ENCODE results near the gene GLTPD2. TPM values are rescaled to one million over a fixed set of nuclear protein-coding genes. Genes with fewer than 3 reads are reported as not detected.

Gene GLTPD2
- total RNA-seq (2022; extraction: Qiagen RNA extraction), result not detected in 5 replicates

GRCh38 chr17:4788807-4789700 is at the start of gene GLTPD2:
GLTPD2 (plus strand) TSS chr17:4788964; CDS start chr17:4789012, 48 bp downstream.

GRCh38 chr17:4739122-4740024 is 49.4 kb upstream of the GLTPD2 start, which contains the start of the genes CXCL16 and ZMYND15:
CXCL16 (minus strand) TSS chr17:4739928; CDS start chr17:4739339, 589 bp downstream.
ZMYND15 (plus strand) TSS chr17:4739833; CDS start chr17:4740549, 716 bp downstream.

GRCh38 chr17:4771519-4772234 is 17.1 kb upstream of the GLTPD2 start, which contains the start of gene TM4SF5:
TM4SF5 (plus strand) TSS chr17:4771886; CDS start chr17:4771923, 37 bp downstream.

DNA sequence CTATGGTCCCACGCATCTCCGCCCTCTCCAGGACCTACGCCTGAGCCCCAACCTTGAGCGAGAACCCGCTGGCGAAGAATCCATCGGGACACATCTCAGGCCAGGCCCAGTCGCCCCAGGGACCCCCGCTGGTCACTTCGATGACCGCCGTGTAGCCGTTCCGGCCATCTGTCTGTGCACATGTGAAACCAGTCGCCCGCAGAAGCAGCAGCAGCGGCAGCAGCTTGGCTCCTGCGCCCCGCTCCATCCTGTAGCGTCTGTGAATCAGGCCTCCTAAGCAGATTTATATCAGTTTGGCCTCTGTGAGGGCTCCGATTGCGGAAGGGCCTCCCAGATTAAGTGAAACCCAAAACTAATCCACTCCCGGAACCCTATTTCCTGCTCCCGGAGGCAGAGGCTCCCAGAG is 2.7 kb upstream of the GLTPD2 start, which contains the start of gene VMO1:
Gene VMO1 (minus strand): TSS at position 259 of the 406 bp plus-strand sequence. CDS start 12 bp downstream, at position 247.

GRCh38 chr17:4802228-4802627 is 13.5 kb downstream of the GLTPD2 start, which contains the start of gene C17orf114:
C17orf114 (minus strand) TSS chr17:4802328.

GRCh38 chr17:4806777-4807604 is 18.2 kb downstream of the GLTPD2 start, which contains the start of gene PLD2:
PLD2 (plus strand) TSS chr17:4807152; CDS start chr17:4807773, 621 bp downstream.

GRCh38 chr17:4833178-4833940 is 44.6 kb downstream of the GLTPD2 start, which contains the start of gene MINK1:
MINK1 (plus strand) TSS chr17:4833340; CDS start chr17:4833584, 244 bp downstream.

Other genes with a start within 250 kb of the GLTPD2 start
- 86.4 to 111 TPM (median 102 TPM) in 5 replicates for gene MYBBP1A, start 233.6 kb upstream of the GLTPD2 start, total RNA-seq (2022; extraction: Qiagen RNA extraction)
- gene GGT6, start 228.4 kb upstream of the GLTPD2 start, total RNA-seq (2022; extraction: Qiagen RNA extraction), result not detected in 5 replicates
- gene SMTNL2, start 204.4 kb upstream of the GLTPD2 start, total RNA-seq (2022; extraction: Qiagen RNA extraction), result 0.15 to 0.97 TPM (median 0.36 TPM) in 5 replicates
- 0.10 to 0.28 TPM (median 0.14 TPM) in 4 of 5 replicates, not detected in the other for gene ALOX15, start 147.3 kb upstream of the GLTPD2 start, total RNA-seq (2022; extraction: Qiagen RNA extraction)
- 57.8 to 78.2 TPM (median 70.6 TPM) in 5 replicates for gene PELP1, start 84.8 kb upstream of the GLTPD2 start, total RNA-seq (2022; extraction: Qiagen RNA extraction)
- 47.6 to 69.4 TPM (median 56.5 TPM) in 5 replicates for gene ARRB2, start 78.3 kb upstream of the GLTPD2 start, total RNA-seq (2022; extraction: Qiagen RNA extraction)
- gene MED11, start 57.5 kb upstream of the GLTPD2 start, total RNA-seq (2022; extraction: Qiagen RNA extraction), result 39.8 to 43.6 TPM (median 40.8 TPM) in 5 replicates
- gene ZMYND15, start 49.1 kb upstream of the GLTPD2 start, total RNA-seq (2022; extraction: Qiagen RNA extraction), result 0.24 to 0.69 TPM (median 0.32 TPM) in 5 replicates
- 15.4 to 20.3 TPM (median 16.8 TPM) in 5 replicates for gene CXCL16, start 49.0 kb upstream of the GLTPD2 start, total RNA-seq (2022; extraction: Qiagen RNA extraction)
- gene TM4SF5, start 17.1 kb upstream of the GLTPD2 start, total RNA-seq (2022; extraction: Qiagen RNA extraction), result 0.50 to 1.3 TPM (median 0.73 TPM) in 5 replicates
- 0.68 to 1.6 TPM (median 0.81 TPM) in 5 replicates for gene VMO1, start 2.6 kb upstream of the GLTPD2 start, total RNA-seq (2022; extraction: Qiagen RNA extraction)
- gene PSMB6, start 7.2 kb downstream of the GLTPD2 start, total RNA-seq (2022; extraction: Qiagen RNA extraction), result 471 to 505 TPM (median 471 TPM) in 5 replicates
- 21.4 to 28.4 TPM (median 23.8 TPM) in 5 replicates for gene PLD2, start 18.2 kb downstream of the GLTPD2 start, total RNA-seq (2022; extraction: Qiagen RNA extraction)
- gene MINK1, start 44.4 kb downstream of the GLTPD2 start, total RNA-seq (2022; extraction: Qiagen RNA extraction), result 44.8 to 62.1 TPM (median 56.2 TPM) in 5 replicates
- 0.16 to 0.48 TPM (median 0.28 TPM) in 5 replicates for gene C17orf107, start 110.6 kb downstream of the GLTPD2 start, total RNA-seq (2022; extraction: Qiagen RNA extraction)
- 0.10 TPM in 1 of 5 replicates, not detected in the others for gene CHRNE, start 114.1 kb downstream of the GLTPD2 start, total RNA-seq (2022; extraction: Qiagen RNA extraction)
- not detected in 5 replicates for gene GP1BA, start 143.3 kb downstream of the GLTPD2 start, total RNA-seq (2022; extraction: Qiagen RNA extraction)
- 52.9 to 74.2 TPM (median 68.7 TPM) in 5 replicates for gene SLC25A11, start 151.1 kb downstream of the GLTPD2 start, total RNA-seq (2022; extraction: Qiagen RNA extraction)
- gene RNF167, start 151.3 kb downstream of the GLTPD2 start, total RNA-seq (2022; extraction: Qiagen RNA extraction), result 98.8 to 148 TPM (median 117 TPM) in 5 replicates
- gene PFN1, start 159.6 kb downstream of the GLTPD2 start, total RNA-seq (2022; extraction: Qiagen RNA extraction), result 2,509 to 3,080 TPM (median 2,785 TPM) in 5 replicates
- 45.6 to 55.1 TPM (median 48.1 TPM) in 5 replicates for gene ENO3, start 162.2 kb downstream of the GLTPD2 start, total RNA-seq (2022; extraction: Qiagen RNA extraction)
- gene SPAG7, start 178.9 kb downstream of the GLTPD2 start, total RNA-seq (2022; extraction: Qiagen RNA extraction), result 70.3 to 89.6 TPM (median 73.0 TPM) in 5 replicates
- gene CAMTA2, start 198.7 kb downstream of the GLTPD2 start, total RNA-seq (2022; extraction: Qiagen RNA extraction), result 28.9 to 41.2 TPM (median 34.3 TPM) in 5 replicates
- gene INCA1, start 208.6 kb downstream of the GLTPD2 start, total RNA-seq (2022; extraction: Qiagen RNA extraction), result 1.7 to 1.9 TPM (median 1.8 TPM) in 5 replicates
- gene KIF1C, start 209.0 kb downstream of the GLTPD2 start, total RNA-seq (2022; extraction: Qiagen RNA extraction), result 107 to 129 TPM (median 121 TPM) in 5 replicates
- gene SLC52A1, start 246.5 kb downstream of the GLTPD2 start, total RNA-seq (2022; extraction: Qiagen RNA extraction), result 0.42 to 0.97 TPM (median 0.76 TPM) in 5 replicates